ENCODE measurements around the gene WDR45. TPM values are rescaled to one million over a fixed set of nuclear protein-coding genes. Genes with fewer than 3 reads are reported as not detected.
A peak's percentile ranks its signal among the peaks of the same experiment; 100 is the strongest.

The WDR45 gene
- total RNA-seq, 1 donor from 2014 or later = 23.3 TPM

DNA sequence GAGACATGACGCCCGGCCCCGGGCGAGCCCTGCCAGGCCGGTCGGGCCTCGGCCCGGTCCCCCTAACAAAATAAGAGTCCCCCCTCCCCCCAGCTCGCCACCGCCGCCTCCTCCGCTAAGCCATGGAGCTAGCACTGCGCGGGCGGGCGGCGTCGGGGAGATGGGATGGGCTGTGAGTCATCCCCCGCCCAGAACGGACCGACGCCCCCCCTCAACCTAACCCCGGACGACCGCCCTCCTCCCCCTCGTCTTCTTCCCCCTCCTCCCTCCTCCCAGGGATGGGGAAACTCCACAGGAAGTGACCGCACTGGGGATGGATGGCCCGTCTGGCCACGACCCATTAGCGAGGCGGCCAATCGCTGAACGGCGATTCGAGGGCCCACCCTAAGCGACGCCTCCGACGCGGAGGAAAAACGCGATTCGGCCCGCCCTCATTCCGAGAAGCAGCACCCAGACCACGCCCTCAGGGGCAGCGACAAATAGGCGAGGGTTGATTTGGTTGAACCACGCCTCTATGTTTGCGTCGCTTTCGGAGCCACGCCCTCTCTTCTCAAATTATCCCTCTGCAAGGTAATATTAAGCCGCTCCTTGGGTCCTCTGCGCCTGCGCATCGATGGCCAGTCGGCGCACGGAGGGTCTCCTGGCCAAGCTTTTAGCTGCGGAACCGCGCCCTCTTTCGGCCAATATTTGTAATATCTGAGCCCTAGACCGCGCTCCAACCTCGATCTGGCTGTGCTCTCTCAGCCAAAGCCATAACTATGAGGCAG lies 36.3 kb downstream of the WDR45 start, which contains the start of gene TFE3:
Gene TFE3, minus strand, starts transcription at position 138 of the 767 bp plus-strand sequence. Its CDS starts 131 bp downstream, at position 7.
- DNase-seq (ENCODE audit: low read depth, low spot score) = peak; percentile 93

DNA sequence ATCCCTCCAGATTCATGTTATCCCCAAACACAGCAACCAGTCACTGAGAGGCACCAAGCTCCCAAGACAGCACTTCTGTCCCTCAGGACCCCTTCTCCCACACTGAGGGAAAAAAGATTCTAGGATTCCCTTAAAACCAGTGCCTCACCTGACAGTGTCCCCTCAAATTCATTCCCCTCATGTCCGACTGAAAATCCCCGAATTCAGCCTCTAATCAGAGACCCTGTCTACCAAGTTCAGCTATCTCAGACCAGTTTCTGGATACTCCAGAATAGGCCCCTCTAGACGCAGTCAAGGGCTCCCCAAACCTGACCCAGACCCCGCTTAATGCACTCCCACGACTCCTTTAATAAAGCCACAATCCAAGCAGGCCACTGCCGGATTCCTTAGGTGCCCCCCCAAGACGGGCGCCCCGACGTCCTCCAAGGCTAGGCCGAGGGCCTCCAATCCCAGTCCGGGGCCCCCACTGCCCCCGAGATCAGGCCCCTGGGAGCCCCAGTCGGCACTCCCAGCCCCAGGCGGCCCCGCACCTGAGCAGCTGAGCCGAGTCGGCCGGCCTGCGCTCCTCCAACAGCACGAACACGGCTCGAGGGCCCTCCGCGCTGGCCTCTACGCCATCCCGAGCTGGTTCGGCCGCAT lies 37.0 kb downstream of the WDR45 start:
- DNase-seq (ENCODE audit: low read depth, low spot score) = no peak

DNA sequence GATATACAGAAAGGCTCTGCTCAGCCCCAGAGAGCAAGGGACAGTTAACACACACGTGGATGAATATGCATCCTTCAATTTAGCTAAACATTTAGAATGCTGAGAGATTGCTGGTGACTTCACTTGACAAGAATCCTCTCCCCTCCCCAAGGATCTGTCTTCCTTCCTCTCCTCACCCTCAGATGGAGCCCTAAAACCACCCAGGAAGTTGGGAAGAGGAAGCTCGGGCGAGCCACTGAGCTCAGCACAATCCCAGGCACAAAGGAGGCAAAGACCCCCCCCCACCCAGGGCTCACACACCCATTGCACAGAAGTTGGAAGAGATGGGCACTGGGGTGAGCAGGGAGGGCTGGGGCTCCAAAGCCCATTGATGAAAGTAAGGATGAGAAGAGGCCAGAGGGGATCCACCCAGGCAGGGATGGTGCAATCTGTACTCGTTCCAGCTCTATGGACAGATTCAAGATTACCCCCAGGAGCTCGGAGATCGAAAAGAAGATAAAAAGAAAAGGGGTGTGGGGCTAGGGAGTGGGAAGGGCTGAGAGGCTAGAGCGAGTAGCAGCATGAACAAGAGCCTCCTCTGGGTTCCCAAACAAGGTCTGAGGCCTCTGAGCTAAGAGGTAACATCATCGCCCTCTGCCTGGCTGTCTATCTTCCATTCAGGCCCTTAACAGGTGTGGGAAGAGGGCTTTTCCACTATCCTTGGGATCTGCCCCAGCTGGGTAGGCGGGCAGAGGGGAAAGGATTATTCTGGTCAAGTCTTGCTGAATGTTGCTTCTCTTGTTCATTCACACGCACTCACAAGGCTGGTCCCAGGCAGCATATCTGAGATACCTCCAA lies 37.7 kb downstream of the WDR45 start:
- no peak for DNase-seq (ENCODE audit: low read depth, low spot score)

DNA sequence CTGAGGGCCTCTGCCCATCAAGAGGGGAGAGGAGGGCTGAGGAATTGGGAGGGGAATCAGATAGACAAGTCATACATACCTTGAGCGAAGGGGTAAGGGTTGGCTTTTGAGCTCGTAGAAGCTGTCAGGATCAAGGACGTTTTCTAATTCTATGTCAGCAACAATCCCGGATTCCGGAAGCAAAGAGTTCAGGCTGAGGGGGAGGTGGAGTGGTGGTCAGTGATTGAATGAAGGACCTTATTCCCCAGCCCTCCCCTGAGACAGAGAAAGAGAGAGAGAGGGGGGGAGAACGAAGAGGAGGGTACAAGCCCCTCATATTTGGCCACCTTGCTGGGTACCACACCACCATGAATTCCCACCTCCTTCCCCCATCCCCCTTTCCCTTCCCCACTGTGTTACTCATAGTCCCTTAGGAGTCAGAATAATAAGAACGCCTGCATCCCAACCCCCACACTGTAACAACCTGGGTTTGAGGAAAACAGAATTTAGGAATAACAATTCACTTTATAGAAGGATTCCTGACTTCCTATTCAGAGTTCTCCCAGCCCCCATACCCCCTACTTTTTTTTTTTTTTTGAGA lies 39.2 kb downstream of the WDR45 start:
- no peak for DNase-seq (ENCODE audit: low read depth, low spot score)

DNA sequence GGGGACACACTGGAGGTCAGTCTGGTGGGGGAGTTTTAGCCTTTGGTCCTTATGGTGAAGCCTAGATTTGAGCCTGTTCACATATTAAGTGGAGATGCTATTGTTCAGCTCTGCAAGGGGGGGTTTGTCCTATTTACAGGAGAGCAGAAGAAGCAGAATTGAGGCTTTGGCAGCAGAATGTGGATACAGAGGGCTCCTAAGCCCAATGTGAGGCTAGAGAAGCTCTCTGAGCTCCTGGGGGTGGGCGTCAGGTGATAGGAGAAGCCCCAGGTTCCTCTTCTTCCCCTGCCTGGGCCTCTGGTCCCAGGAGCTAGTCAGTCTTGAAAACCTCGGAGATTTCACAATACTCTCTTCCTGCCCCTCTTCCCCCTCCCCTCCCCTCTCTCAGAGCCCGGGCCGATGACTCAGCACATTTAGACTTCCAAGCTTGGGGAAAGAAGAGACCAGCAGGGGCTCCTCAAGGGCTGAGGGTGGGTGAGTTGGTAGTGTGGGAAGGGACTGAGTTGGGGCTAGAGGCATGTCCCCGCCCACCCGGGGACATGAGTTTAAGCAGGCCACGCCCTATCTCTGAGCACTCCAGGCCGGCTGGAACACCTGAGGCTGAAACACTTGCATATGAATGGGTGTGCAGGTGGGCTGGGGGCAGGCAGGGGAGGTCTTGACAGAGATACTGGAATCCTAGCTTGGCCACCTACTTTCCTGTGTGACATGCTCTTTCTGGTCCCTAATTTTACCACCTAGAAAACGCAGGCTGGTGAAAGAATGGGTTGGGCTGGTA lies 39.9 kb downstream of the WDR45 start:
- DNase-seq (ENCODE audit: low read depth, low spot score) = peak; percentile 53

DNA sequence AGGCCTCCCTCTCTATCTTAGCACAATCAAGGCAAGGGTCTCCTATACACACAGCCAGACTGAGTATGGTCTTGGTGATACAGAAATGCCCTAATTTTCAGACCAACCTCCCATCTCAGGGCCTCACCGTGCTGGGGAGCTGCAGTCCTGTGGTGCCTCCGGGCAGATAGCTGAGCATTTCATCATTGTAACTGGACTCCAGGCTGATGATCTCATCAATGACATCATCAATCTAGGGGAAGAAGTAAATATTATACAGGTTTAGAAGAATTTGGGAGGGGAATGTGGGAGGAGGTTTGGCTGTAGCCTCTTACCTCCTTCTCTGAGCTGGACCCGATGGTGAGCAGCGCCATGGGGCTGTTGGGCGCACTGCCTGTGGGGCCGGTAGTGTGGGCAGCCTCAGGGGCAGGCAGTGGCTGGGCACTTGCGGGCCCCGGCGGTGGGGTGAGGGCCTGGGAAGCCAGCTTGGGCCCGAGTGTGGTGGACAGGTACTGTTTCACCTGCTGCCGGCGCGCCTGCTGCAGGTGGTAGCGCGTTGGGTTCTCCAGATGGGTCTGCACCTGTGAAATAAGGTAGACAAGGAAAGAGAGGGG lies 41.7 kb downstream of the WDR45 start:
- no peak for DNase-seq (ENCODE audit: low read depth, low spot score)

DNA sequence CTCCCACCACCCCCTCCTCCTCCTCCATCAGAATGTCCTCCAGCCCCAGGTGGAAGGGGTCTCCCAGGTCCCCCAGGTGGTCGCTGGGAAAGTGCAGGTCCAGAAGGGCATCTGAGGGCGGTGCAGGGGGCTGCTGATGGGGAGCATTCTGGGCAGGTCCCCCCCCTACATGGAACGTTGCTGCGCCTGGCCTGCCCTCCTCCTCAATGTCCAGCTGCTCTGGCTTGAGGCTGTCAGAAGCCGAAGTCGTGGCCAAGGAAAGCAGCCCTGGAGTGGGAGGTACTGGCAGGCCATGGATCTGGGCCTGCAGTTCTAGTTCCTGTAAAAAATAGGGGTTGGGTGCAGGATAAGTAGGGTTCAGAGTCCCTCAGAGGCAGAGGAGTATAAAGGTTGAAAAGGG lies 49.4 kb downstream of the WDR45 start:
- DNase-seq (ENCODE audit: low read depth, low spot score) = no peak

DNA sequence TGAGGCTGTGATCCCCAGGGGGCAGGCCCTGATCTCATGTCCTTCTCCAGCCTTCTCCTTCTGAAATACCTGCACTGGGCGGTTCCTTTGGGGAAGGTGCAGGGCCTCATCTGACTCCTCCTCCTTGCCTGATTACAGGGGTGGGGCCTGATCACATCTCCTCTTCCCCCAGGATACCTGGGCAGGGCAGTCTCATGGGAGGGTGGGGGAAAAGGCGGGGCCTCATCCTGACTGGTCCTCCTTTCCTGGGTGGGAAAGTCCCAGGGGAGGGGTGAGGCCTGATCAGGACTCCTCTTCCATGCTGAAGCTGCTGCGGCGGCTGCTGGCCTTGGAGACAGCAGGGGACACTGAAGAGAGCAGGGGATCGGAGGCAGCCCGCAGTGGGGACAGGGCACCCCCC lies 49.8 kb downstream of the WDR45 start:
- DNase-seq (ENCODE audit: low read depth, low spot score) = no peak

Other genes with a start within 250 kb of the WDR45 start
- gene PCSK1N, start 244.3 kb downstream of the WDR45 start, total RNA-seq = not detected in 2 replicates
- gene TIMM17B, start 182.1 kb downstream of the WDR45 start, total RNA-seq = 17.7 and 24.6 TPM in 2 replicates
- gene PQBP1, start 182.0 kb downstream of the WDR45 start, total RNA-seq = 98.2 and 105 TPM in 2 replicates
- gene SLC35A2, start 168.2 kb downstream of the WDR45 start, total RNA-seq = 11.6 and 13.5 TPM in 2 replicates
- 5.5 and 6.3 TPM in 2 replicates for gene PIM2, start 160.9 kb downstream of the WDR45 start, total RNA-seq
- gene OTUD5, start 122.3 kb downstream of the WDR45 start, total RNA-seq = 26.7 and 30.5 TPM in 2 replicates
- 0.13 and 0.32 TPM in 2 replicates for gene KCND1, start 108.0 kb downstream of the WDR45 start, total RNA-seq
- gene GRIPAP1, start 77.6 kb downstream of the WDR45 start, total RNA-seq = 22.9 and 30.0 TPM in 2 replicates
- 21.0 and 29.5 TPM in 2 replicates for gene TFE3, start 36.5 kb downstream of the WDR45 start, total RNA-seq
- gene CCDC120, start 20.9 kb downstream of the WDR45 start, total RNA-seq = 0.42 and 0.66 TPM in 2 replicates
- gene PRAF2, start 5.9 kb downstream of the WDR45 start, total RNA-seq = 4.4 and 5.9 TPM in 2 replicates
- 27.1 and 29.0 TPM in 2 replicates for gene GPKOW, start 43.8 kb upstream of the WDR45 start, total RNA-seq
- 0.59 and 1.2 TPM in 2 replicates for gene MAGIX, start 82.9 kb upstream of the WDR45 start, total RNA-seq
- 20.7 and 22.4 TPM in 2 replicates for gene PLP2, start 92.0 kb upstream of the WDR45 start, total RNA-seq
- 4.7 and 6.2 TPM in 2 replicates for gene PRICKLE3, start 106.5 kb upstream of the WDR45 start, total RNA-seq
- gene SYP, start 120.3 kb upstream of the WDR45 start, total RNA-seq = 0.13 and 0.14 TPM in 2 replicates
- not detected in 2 replicates for gene CACNA1F, start 153.5 kb upstream of the WDR45 start, total RNA-seq
- gene CCDC22, start 155.6 kb upstream of the WDR45 start, total RNA-seq = 12.5 and 12.8 TPM in 2 replicates
- gene FOXP3, start 184.8 kb upstream of the WDR45 start, total RNA-seq = not detected in 2 replicates
- gene PPP1R3F, start 189.9 kb upstream of the WDR45 start, total RNA-seq = 1.5 and 3.1 TPM in 2 replicates
- not detected in 2 replicates for gene GAGE10, start 223.8 kb upstream of the WDR45 start, total RNA-seq
- not detected in 2 replicates for gene GAGE12J, start 242.2 kb upstream of the WDR45 start, total RNA-seq